K562 (cell line): ENCODE measurements around the gene TTC31. TPM values are rescaled to one million over a fixed set of nuclear protein-coding genes. Genes with fewer than 3 reads are reported as not detected.
A peak's percentile ranks its signal among the peaks of the same experiment; 100 is the strongest.

ENCODE experiments used
- ATAC-seq: fragments of 200-7000 bp; cut with Tn5 transposase; 3 replicates; pipeline ENCODE4 v1.9.1; 2020; ENCODE audit warnings: moderate library complexity
- BruUV-seq: library from RNA; stranded (reverse); fragments of 400-500 nt; replicated peaks from 2 replicates; lab custom pipeline; 2021; lab: Mats Ljungman, UMichigan
- CTCF ChIA-PET: fragments of 300-600 bp; formaldehyde crosslinking; extraction: SDS; loops from one replicate; lab custom pipeline; 2021; ENCODE audit warnings: low intra/inter-chr PET ratio; lab: Yijun Ruan, JAX
- POLR2A ChIA-PET: fragments of 300-600, 350-650 bp; sonication (Branson Sonifier 250); formaldehyde crosslinking; extraction: SDS; loops from one replicate; lab custom pipeline; 2021; ENCODE audit warnings: antibody characterized with exemption, inconsistent platforms; lab: Yijun Ruan, JAX
- DNase-seq, 4 experiments: peaks; one replicate each; pipeline versions ENCODE4 v3.0.0 to v3.0.0-alpha.2; 2011 to 2018; ENCODE audit warnings: low spot score in 3 of 4, mixed read lengths in 3 of 4; ENCODE audit errors: extremely low read depth in 1 of 4
- FAIRE-seq: peaks from 2 replicates; lab custom pipeline; 2011; peaks lifted over from hg19 to GRCh38; lab: Jason Lieb, UNC
- H2AFZ ChIP-seq: 2 replicates; pipeline ENCODE4 v1.6.0; 2011; ENCODE audit warnings: low read depth, low read length, control low read depth, inconsistent platforms
- H3K27ac ChIP-seq: fragments of 200-600 bp; 3 replicates; pipeline ENCODE4 v1.8.0; 2011; ENCODE audit warnings: low read depth, mild to moderate bottlenecking, control low read depth, inconsistent platforms, low read length, moderate library complexity, mixed read lengths; ENCODE audit errors: extremely low read depth
- H3K27me3 ChIP-seq, 2 experiments: fragments of 300-600 bp in 1 of 2; 2 replicates in 1 of 2; 3 replicates in 1 of 2; pipeline versions ENCODE4 v1.6.0 to v1.8.0; 2011; ENCODE audit warnings: inconsistent platforms in 2 of 2, low read length in 2 of 2, mild to moderate bottlenecking in 1 of 2, mixed read lengths in 1 of 2, moderate library complexity in 1 of 2; ENCODE audit not compliant: control insufficient read depth in 2 of 2, insufficient read depth in 2 of 2
- H3K36me3 ChIP-seq: fragments of 300-600 bp; 3 replicates; pipeline ENCODE4 v1.8.0; 2011; ENCODE audit warnings: mild to moderate bottlenecking, low read length, inconsistent platforms; ENCODE audit not compliant: control insufficient read depth, insufficient read depth
- H3K4me1 ChIP-seq, 2 experiments: fragments of 200-600 bp in 1 of 2; replicated peaks in 1 of 2; 2 replicates in 1 of 2; 3 replicates in 1 of 2; pipeline versions ENCODE4 v1.5.1 to v1.8.0; 2011; ENCODE audit warnings: inconsistent platforms in 2 of 2, low read length in 2 of 2, mild to moderate bottlenecking in 1 of 2, mixed read lengths in 1 of 2, moderate library complexity in 1 of 2; ENCODE audit not compliant: control insufficient read depth in 2 of 2, insufficient read depth in 2 of 2
- H3K4me2 ChIP-seq: 2 replicates; pipeline ENCODE4 v1.6.1; 2011; ENCODE audit warnings: low read length, control low read depth, inconsistent platforms, mixed read lengths; ENCODE audit not compliant: insufficient read depth
- H3K4me3 ChIP-seq: fragments of 200-600 bp; sonication (generic), shearing (Covaris generic); 2 replicates; pipeline ENCODE4 v1.5.1; 2016; ENCODE audit warnings: control low read depth, inconsistent platforms
- H3K79me2 ChIP-seq: fragments of 200-600 bp; 3 replicates; pipeline ENCODE4 v1.8.0; 2011; ENCODE audit warnings: low read length, inconsistent platforms; ENCODE audit not compliant: control insufficient read depth, insufficient read depth
- H3K9ac ChIP-seq, 2 experiments: 2 replicates each; pipeline versions ENCODE4 v1.6.0 to v1.6.1; 2011; ENCODE audit warnings: low read depth in 2 of 2, low read length in 2 of 2, control low read depth in 1 of 2, inconsistent platforms in 1 of 2, mild to moderate bottlenecking in 1 of 2, mixed read lengths in 1 of 2; ENCODE audit not compliant: insufficient read depth in 1 of 2
- H3K9me1 ChIP-seq: one replicate; pipeline ENCODE4 v1.6.0; 2011; ENCODE audit warnings: inconsistent platforms, mild to moderate bottlenecking, low read length, moderate library complexity; ENCODE audit not compliant: control insufficient read depth, insufficient read depth
- H3K9me3 ChIP-seq: replicated peaks from 2 replicates; pipeline ENCODE4 v1.5.1; 2011; ENCODE audit warnings: low read depth, low read length, inconsistent platforms; ENCODE audit not compliant: control insufficient read depth, insufficient read depth
- H4K20me1 ChIP-seq: replicated peaks from 2 replicates; pipeline ENCODE4 v1.6.1; 2011; ENCODE audit warnings: low read length, inconsistent platforms, mixed read lengths; ENCODE audit not compliant: control insufficient read depth, insufficient read depth
- BCL6 ChIP-seq: fragments of 250-450 bp; sonication (Bioruptor Pico); IDR thresholded peaks from 2 replicates; pipeline ENCODE4 v1.4.0; 2020
- NFRKB ChIP-seq: fragments of 450-650 bp; IDR thresholded peaks from 2 replicates; pipeline ENCODE4 v1.6.1; 2016; ENCODE audit warnings: low read depth
- SMARCA4 ChIP-seq: fragments of 450-650 bp; IDR thresholded peaks from 2 replicates; pipeline ENCODE4 v1.6.1; 2016
- ZC3H8 ChIP-seq: fragments of 450-650 bp; IDR thresholded peaks from 2 replicates; pipeline ENCODE4 v1.6.1; 2017
- WGBS: fragments of 100-300 bp; shearing (Covaris generic); methylation state at CpG from one replicate; pipeline ENCODE4 v1.1.6; 2016; ENCODE audit warnings: low coverage, mixed read lengths; ENCODE audit not compliant: insufficient coverage; ENCODE audit errors: missing lambda C conversion rate; 5-methylcytosine and 5-hydroxymethylcytosine counted together
- in situ Hi-C: fragments of 300-500 bp; cut with MboI; formaldehyde crosslinking; loops from 4 replicates; pipeline ENCODE4 v1.15.0; 2018; ENCODE audit warnings: inconsistent platforms, mixed read lengths
- intact Hi-C: fragments of 100-400 bp; cut with micrococcal nuclease; formaldehyde crosslinking; loops from 2 replicates; pipeline ENCODE4 v1.14.2; 2022
- polyA plus RNA-seq, 8 experiments: library from polyadenylated mRNA; depleted of rRNA in 4 of 8; stranded (reverse) in 5 of 8; unstranded in 3 of 8; fragments of >200 nt; fragmentation: Nextera tagmentation in 2 of 8; fragmentation: Illumina TruSeq in 1 of 8; extraction: Ambion mirVana in 2 of 8; extraction: Trizol in 1 of 8; gene quantifications; 2 replicates each; pipeline versions ENCODE4 v1.2.1 to v1.2.3, GENCODE V29; 2011 to 2014; ENCODE audit warnings: inconsistent platforms in 1 of 8, missing spikeins in 1 of 8
- total RNA-seq, 7 experiments: library from RNA; depleted of rRNA in 6 of 7; stranded (reverse); fragments of >200 nt in 6 of 7; fragmentation: Illumina TruSeq in 2 of 7; extraction: Trizol in 2 of 7; gene quantifications; 2 replicates each; pipeline versions ENCODE4 v1.2.1 to v1.2.3, GENCODE V29; 2011 to 2021; ENCODE audit warnings: low replicate concordance in 1 of 7
- TF ChIP-seq, protein P1 (sequence below): fragments of 250-450 bp; sonication (Bioruptor Pico); IDR thresholded peaks from 2 replicates; pipeline ENCODE4 v1.4.0; 2020; ENCODE audit warnings: mild to moderate bottlenecking, moderate library complexity
- TF ChIP-seq, protein P2 (sequence below), 3 experiments: fragments of 200-800 bp in 1 of 3; sonication (Bioruptor generic) in 1 of 3; sonication (generic) in 1 of 3; formaldehyde crosslinking in 1 of 3; IDR thresholded peaks; 2 replicates each; pipeline versions ENCODE4 v1.6.1 to v1.8.0; 2016 to 2022; ENCODE audit warnings: mild to moderate bottlenecking in 2 of 3, missing compliant biosample characterization in 2 of 3, missing genetic modification characterization in 2 of 3, missing genetic modification reagents in 1 of 3
- TF ChIP-seq, protein P3 (sequence below), 2 experiments: IDR thresholded peaks; 2 replicates each; pipeline ENCODE4 v1.6.1; 2012; ENCODE audit warnings: improper control_type of control experiment in 2 of 2, low read depth in 2 of 2, low read length in 2 of 2, borderline replicate concordance in 1 of 2
- TF ChIP-seq, protein P4 (sequence below): fragments of 450-650 bp; IDR thresholded peaks from 2 replicates; pipeline ENCODE4 v1.6.1; 2014; ENCODE audit warnings: low read depth, mild to moderate bottlenecking, moderate library complexity, borderline replicate concordance

Gene TTC31
- total and polyA plus RNA-seq, 9 of the 15 experiments (the other 6 are each of a cell fraction or from before 2014, with no cell fraction given): 4.7 to 30.5 (median 15.9) TPM

DNA sequence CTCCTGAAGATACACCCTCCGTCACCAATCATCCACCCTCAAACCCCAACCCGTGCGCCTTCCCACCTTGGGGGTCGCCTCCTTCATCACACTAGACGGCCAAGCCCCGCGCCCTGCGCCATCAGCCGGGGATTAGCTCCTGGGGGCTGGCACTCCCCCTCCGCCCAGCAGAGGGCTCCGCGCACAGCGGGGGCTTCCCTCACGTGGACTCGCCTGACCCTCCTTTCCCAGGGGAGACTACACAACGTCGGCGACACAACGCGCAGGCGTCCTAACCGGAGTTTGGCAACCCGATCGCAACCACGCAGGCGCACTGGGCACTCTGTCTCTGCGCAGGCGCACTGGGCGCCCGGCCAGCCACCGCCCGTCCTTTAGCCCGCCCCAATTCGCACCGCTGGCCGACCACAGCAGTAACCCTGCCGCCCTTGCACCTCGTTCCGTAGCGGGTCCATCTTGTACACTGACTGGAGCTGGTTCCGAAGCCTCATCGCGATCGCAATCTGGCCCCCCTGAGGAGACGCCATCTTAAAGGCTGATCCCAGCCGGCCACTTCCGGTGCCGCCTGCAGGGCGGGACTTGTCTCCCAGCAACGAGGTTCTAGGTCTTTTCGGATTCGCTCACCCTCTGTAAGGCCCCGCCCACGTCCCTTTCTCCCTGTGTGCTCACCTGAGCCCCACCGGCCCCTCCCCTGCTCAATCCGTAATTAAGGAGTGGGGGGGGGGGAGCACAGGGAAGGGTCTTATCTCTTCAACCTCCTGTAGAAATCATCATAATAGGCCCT lies 24.5 kb downstream of the TTC31 start, which contains the start of gene PCGF1 (continued):
- TF ChIP-seq, protein P1, sequence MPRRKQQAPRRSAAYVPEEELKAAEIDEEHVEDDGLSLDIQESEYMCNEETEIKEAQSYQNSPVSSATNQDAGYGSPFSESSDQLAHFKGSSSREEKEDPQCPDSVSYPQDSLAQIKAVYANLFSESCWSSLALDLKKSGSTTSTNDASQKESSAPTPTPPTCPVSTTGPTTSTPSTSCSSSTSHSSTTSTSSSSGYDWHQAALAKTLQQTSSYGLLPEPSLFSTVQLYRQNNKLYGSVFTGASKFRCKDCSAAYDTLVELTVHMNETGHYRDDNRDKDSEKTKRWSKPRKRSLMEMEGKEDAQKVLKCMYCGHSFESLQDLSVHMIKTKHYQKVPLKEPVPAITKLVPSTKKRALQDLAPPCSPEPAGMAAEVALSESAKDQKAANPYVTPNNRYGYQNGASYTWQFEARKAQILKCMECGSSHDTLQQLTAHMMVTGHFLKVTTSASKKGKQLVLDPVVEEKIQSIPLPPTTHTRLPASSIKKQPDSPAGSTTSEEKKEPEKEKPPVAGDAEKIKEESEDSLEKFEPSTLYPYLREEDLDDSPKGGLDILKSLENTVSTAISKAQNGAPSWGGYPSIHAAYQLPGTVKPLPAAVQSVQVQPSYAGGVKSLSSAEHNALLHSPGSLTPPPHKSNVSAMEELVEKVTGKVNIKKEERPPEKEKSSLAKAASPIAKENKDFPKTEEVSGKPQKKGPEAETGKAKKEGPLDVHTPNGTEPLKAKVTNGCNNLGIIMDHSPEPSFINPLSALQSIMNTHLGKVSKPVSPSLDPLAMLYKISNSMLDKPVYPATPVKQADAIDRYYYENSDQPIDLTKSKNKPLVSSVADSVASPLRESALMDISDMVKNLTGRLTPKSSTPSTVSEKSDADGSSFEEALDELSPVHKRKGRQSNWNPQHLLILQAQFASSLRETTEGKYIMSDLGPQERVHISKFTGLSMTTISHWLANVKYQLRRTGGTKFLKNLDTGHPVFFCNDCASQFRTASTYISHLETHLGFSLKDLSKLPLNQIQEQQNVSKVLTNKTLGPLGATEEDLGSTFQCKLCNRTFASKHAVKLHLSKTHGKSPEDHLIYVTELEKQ (CRISPR knock-in tag): no peak
- no peak for TF ChIP-seq ZC3H8

DNA sequence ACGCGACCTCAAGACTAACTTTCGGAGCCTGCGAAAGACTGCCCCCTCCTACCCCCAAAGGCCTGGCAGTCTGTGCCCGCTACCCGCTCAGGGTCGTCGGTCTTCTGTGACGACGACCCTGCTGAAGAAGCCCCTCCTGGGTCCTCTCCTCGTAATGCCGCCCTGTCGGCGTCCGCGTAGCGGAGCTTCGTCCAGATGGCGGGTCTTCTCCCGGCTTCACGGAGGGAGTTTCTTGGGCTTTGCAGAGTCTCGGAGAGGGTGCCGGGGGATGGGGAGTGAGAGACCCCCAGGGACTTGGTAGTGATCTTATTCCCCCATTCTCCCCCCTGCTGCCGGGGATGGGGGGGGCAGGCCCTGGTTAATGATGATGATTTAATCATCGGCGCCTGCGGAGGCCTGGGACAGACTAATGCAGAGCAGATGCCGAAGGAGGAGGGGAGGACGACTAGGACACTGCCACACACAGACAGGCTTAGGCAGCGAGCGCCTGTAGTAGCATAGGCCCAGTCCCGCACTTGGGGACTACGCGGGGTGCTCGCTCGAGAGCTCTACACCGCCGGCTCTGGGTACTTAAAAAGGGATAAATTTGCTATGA lies 25.1 kb downstream of the TTC31 start:
- POLR2A ChIA-PET: interaction anchor here (0.7 to 3.3 kb wide), 5 partner anchors 9 to 40 kb away, joined by 3 to 17 read pairs (median 6); partner anchors contain the start of genes AUP1 and HTRA2
- no peaks in the 10 kb centered on the region for H4K20me1 ChIP-seq
- intact Hi-C loops: loop anchor here (1.0 kb wide), 2 partner anchors 21 to 79 kb away; partner anchors contain the start of genes AUP1 and HTRA2
- peak overlapping the region; percentile 94 for H3K4me2 ChIP-seq
- H2AFZ ChIP-seq: peak overlapping the region; percentile 85
- no peaks in the 10 kb centered on the region for H3K9me1 ChIP-seq
- peaks cover 36 to 51% of the 10 kb centered on the region in 2 experiments; a peak in 4 of 5 replicates for H3K4me1 ChIP-seq
- WGBS: 19% methylated on average over 37 of the region's 38 CpGs
- peaks cover 13% of the 10 kb centered on the region; the same call in 2 of the 3 replicates for H3K36me3 ChIP-seq
- H3K27me3 ChIP-seq: no peaks in the 10 kb centered on the region
- no peaks in the 10 kb centered on the region for H3K9me3 ChIP-seq
- H3K79me2 ChIP-seq: peaks cover 40% of the 10 kb centered on the region
- DNase-seq: peak; percentile 42 to 68 (median 46)
- no TSS peak for BruUV-seq
- H3K9ac ChIP-seq: peak overlapping the region; percentile 95 to 96
- CTCF ChIA-PET: no interaction called here
- peak overlapping the region; percentile 78 for H3K4me3 ChIP-seq
- FAIRE-seq: no peak
- in situ Hi-C loops: no loop called here
- peak; percentile 53 for ATAC-seq
- H3K27ac ChIP-seq: peak overlapping the region; percentile 97
- no peak for TF ChIP-seq SMARCA4
- TF ChIP-seq, protein P2, sequence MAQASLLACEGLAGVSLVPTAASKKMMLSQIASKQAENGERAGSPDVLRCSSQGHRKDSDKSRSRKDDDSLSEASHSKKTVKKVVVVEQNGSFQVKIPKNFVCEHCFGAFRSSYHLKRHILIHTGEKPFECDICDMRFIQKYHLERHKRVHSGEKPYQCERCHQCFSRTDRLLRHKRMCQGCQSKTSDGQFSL (CRISPR knock-in tag; IDR thresholded peaks at IDR 0.05): peak; percentile 58; the same call in 1 of the 2 replicates
- TF ChIP-seq, protein P2 (tag; IDR thresholded peaks at IDR 0.05): peak in 1 of 2 experiments; percentile 94; a peak in 2 of 4 replicates
- no peak for TF ChIP-seq BCL6 (CRISPR knock-in tag)
- TF ChIP-seq, protein P3, sequence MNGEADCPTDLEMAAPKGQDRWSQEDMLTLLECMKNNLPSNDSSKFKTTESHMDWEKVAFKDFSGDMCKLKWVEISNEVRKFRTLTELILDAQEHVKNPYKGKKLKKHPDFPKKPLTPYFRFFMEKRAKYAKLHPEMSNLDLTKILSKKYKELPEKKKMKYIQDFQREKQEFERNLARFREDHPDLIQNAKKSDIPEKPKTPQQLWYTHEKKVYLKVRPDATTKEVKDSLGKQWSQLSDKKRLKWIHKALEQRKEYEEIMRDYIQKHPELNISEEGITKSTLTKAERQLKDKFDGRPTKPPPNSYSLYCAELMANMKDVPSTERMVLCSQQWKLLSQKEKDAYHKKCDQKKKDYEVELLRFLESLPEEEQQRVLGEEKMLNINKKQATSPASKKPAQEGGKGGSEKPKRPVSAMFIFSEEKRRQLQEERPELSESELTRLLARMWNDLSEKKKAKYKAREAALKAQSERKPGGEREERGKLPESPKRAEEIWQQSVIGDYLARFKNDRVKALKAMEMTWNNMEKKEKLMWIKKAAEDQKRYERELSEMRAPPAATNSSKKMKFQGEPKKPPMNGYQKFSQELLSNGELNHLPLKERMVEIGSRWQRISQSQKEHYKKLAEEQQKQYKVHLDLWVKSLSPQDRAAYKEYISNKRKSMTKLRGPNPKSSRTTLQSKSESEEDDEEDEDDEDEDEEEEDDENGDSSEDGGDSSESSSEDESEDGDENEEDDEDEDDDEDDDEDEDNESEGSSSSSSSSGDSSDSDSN (IDR thresholded peaks at IDR 0.05; ENCODE audit: borderline replicate concordance in 1 of 2, low read depth in 2 of 2, low read length in 2 of 2): 0 out of 4 replicates have a peak, but pooled peaks have one; percentile 25 to 45
- TF ChIP-seq NFRKB: peak; percentile 62; the same call in 1 of the 2 replicates
- TF ChIP-seq, protein P4, sequence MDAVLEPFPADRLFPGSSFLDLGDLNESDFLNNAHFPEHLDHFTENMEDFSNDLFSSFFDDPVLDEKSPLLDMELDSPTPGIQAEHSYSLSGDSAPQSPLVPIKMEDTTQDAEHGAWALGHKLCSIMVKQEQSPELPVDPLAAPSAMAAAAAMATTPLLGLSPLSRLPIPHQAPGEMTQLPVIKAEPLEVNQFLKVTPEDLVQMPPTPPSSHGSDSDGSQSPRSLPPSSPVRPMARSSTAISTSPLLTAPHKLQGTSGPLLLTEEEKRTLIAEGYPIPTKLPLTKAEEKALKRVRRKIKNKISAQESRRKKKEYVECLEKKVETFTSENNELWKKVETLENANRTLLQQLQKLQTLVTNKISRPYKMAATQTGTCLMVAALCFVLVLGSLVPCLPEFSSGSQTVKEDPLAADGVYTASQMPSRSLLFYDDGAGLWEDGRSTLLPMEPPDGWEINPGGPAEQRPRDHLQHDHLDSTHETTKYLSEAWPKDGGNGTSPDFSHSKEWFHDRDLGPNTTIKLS: peak; percentile 14; the same call in 1 of the 2 replicates
